ENCODE results near the gene IGSF9B. TPM values are rescaled to one million over a fixed set of nuclear protein-coding genes. Genes with fewer than 3 reads are reported as not detected.

IGSF9B gene
- total RNA-seq, 1 donor from 2014 or later = 3.0 TPM

DNA sequence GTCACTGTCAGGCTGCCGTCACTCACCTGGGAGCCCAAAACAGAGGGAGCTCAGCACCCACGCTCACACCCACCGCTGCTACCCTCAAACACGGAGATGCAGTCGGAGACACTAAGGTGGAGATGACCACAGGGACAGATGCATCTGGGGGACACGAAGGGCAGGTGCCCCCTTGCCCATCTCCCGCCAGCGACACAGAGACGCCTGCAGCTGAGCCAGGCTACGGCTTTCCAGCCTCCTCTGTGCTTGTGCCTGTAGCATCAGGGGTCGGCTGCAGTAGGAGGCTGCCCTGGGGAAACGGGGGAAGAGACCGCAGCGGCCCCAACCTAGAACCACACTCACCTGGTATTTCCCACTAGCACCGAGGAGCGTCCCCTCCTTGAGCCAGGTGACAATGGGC lies 19.3 kb downstream of the IGSF9B start:
- DNase-seq (ENCODE audit: low spot score) = no peak

GRCh38 chr11:133937015-133937414 lies 19.8 kb downstream of the IGSF9B start:
- no peak for DNase-seq (ENCODE audit: low spot score)

GRCh38 chr11:133936592-133936991 lies 20.2 kb downstream of the IGSF9B start:
- DNase-seq (ENCODE audit: low spot score) = no peak

- DNase-seq (ENCODE audit: low spot score) = no peak
Measured at GRCh38 chr11:133936136-133936535, 20.6 kb downstream of the IGSF9B start.

DNA sequence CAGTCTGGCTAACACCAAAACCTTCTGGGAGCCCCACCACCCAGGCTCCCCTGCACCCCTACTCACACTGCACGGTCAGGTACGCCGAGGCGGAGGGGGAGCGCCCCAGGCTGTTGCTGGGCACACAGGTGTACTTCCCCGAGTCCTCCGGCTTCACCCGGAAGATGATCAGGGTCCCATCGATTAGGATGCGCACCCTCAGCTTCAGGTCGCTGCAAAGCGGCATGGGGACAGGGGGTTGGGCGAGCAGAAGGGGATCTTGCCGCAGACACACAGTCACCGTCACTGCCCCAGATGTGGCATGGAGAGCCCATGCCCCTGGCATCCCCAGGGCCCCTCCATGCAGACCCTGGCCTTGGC lies 21.2 kb downstream of the IGSF9B start:
- DNase-seq (ENCODE audit: low spot score) = no peak

GRCh38 chr11:133934599-133935550 lies 21.9 kb downstream of the IGSF9B start:
- DNase-seq (ENCODE audit: low spot score) = no peak

GRCh38 chr11:133934096-133934495 lies 22.7 kb downstream of the IGSF9B start:
- no peak for DNase-seq (ENCODE audit: low spot score)

DNA sequence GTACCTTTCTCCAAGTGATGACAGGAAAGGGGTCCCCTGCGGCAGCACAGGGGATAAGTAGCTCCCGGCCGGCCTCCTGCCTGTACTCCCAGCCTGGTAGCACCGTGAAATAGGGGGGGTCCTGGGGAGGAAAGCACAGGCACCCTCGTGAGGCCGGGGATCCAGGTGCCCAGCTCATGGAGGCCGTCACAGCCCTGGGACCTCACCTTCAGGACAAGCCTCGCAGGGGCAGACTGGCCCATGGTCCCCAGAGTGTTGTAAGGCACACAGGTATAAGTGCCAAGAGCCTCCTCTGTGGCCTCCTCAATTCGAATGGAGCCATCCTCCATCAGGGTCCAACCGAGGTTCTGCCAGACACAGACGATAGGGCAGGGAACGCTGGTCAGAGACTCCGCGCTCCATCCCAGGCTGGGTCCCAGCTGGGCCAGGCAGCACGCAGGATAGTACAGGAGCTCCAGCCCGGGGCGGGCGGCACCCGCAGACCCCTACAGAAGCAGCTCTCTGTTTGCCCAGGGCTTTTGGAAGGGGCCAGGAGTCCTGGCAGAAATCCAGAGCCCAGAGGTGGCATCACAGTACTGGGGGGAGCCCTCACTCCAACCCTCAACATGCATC lies 25.2 kb downstream of the IGSF9B start:
- DNase-seq (ENCODE audit: low spot score) = no peak

GRCh38 chr11:133930767-133931448 lies 25.9 kb downstream of the IGSF9B start:
- DNase-seq (ENCODE audit: low spot score) = no peak

DNA sequence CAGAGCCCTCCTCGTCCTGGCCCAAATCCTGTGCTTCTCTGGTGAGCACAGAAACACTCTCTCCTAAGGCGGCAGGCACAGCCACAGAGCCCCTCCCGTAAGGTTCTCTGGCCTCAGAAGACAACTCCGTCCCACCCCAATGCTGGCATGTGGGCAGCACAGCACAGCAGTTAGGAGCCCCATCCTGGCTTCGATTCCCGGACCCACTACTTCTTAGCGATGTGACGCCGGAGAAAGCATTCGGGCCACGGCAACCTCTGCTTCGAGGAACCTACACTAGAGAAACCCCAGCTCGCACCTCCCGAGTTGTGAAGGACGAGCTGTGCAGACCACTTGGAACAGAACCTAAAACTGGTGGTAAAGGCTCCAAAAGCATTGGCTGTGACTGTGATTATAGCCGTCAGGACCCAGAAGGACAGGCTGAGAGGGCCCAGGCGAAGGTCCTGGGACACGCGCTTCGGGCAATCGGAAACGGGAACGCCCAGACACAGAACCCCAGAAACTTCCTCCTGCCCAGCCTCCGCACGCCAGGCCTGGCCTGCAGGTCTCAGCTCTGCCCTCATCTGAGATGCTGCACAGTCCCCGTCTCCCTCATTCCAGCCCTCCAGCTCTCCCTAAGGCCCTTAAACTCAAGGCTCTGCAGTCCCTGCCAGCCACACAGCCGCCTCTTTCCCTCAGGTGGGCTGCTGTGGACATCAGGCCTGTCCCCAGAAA lies 26.6 kb downstream of the IGSF9B start:
- no peak for DNase-seq (ENCODE audit: low spot score)

DNA sequence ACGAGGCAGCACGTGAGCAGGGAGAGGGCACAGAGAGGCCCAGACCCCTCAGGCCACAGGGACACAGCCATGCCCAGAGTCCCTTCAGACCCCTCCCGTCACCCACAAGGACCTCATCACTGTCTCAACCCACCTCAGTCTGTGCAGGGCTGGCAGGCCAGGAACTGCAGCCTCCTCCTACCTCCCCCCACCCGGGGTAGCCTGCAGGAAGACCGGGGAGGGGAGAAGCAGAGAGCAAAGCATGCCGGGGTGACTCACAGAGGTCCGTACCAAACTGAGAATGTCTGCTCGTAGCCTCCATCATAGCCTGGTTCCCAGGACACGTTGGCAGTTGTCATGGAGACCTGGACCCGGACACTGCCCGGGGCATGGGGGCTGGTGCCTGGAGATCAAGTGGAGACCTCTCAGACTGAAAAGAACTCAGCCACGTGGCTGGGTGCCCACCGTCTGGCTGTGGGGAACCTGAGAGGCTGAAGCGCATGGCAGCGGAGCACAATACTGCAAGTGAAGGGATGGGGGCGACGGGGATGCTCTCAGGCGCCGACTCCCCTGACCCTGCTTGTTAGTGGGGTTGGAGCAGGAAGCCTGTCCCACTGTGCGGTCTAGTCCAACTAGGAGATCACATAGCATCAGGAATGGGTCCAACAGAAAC lies 27.2 kb downstream of the IGSF9B start:
- DNase-seq (ENCODE audit: low spot score) = no peak

- no peak for DNase-seq (ENCODE audit: low spot score)
Measured at GRCh38 chr11:133928628-133929059, 28.1 kb downstream of the IGSF9B start.

DNA sequence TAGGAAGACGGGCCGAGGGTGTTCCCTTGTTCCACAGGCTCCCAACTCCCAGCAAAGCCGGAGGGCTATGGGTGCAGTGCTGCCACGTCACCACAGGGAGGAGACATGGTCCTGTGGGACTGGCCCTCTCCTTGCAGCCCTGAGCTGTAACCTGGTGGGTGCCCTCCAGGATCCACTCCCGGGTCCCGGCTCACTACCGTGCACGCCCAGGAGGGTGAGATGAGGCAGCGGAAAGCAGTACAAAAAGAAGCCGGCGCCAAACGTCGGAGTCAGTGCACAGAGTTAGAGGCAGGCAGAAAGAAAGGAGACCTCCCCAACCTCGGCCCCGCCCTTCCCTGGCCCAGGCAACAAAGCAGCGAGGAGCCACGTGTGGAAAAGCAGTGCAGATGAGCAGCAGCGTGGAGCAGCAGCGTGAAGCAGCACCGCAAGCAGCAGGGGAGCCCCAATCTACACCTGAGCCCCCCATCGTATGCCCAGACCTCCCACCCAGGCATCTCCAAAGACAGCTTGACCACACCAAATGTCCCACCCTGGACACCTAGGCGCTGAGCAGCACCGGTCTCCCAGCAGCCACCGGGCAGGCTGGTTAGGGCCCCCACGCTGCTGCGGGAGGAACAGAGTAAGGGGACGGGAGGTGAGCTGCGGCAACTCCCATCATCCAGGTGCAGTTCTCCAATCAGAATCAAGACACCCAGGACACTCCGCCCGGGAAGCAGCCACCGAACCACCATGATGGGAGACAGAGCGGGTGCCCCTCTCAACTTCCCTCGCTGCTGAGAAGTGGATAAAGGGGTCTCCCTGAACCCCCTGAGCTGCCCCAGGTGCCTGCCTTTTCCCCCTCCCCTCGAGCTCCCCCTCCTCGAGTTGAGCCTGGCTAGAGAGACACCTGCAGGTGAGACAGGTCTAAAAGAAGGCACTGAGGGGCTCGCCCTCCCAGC lies 28.8 kb downstream of the IGSF9B start:
- DNase-seq (ENCODE audit: low spot score) = no peak

GRCh38 chr11:133926466-133927246 lies 30.1 kb downstream of the IGSF9B start:
- DNase-seq (ENCODE audit: low spot score) = no peak

GRCh38 chr11:133925756-133926155 lies 31.0 kb downstream of the IGSF9B start:
- DNase-seq (ENCODE audit: low spot score) = no peak

GRCh38 chr11:133924661-133925060 lies 32.1 kb downstream of the IGSF9B start:
- no peak for DNase-seq (ENCODE audit: low spot score)

DNA sequence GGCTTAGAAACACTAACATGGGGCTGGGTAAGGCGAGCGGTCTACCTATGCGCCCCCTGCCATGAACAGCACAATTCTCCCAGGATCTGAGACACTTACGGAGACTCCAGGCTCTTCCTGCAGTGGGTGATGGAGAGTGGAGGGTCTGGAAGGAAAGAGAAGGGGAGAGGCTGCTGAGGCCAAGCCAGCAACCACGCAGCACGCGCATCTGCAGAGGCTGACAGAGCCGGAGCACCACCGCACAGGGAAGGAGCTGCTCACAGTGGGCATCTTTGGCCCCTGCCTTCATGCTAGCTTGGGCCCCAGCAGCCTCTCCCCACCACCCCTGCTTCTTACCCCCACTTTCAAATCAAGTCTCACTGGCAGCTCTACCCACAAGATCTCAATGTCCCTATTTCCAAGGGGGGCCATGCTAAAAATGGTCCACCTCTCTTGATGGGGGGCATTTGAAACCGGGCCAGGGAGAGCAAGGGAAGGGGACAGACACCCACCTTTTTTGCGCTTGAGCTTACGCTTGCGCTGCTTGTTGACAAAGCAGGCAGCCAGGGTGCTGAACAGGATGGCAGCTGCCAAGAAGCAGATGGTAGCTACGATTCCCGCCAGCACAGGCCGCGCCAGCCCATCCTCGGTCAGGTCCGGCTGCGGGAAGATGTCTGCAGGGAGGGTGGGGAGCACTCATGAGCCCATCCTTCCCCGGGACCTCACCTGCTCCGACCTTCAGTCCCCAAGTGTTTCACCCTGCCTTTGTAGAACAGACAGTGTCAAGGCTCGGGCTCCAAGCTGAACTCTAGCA lies 34.5 kb downstream of the IGSF9B start:
- DNase-seq (ENCODE audit: low spot score) = no peak

DNA sequence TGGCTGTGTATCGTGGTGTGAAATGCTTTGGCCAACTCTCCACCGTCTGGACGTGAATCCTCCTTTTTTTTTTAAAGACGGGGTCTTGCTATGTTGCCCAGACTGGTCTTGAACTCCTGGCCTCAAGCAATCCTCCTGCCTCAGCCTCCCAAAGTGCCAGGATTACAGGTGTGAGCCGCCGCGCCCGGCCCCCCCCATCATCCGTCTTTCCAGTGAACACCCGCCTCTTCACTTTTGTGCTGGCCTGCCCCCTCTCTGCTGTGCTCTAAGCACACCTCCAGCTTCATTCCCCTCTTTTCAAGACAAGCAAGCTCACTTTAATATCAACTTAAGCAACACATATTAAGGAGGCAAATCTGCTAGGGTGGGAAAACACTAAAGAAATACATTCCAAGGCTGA lies 35.3 kb downstream of the IGSF9B start:
- no peak for DNase-seq (ENCODE audit: low spot score)

Measured in mesenteric fat pad (tissue), 1 donor.